ENCODE measurements around the gene FAM174B. TPM values are rescaled to one million over a fixed set of nuclear protein-coding genes. Genes with fewer than 3 reads are reported as not detected.

FAM174B gene
- total and polyA plus RNA-seq, 2 experiments from 2014 or later = 15.0 to 21.8 TPM

- Histone ChIP-seq H2AFZ (no peak overlapping the region), H3K4me3 (peak overlapping the region; percentile 63; the same call in 1 of the 2 replicates), H3K9me2 (ENCODE audit: insufficient read depth) (no peaks in the 10 kb centered on the region), H3K27me3 (ENCODE audit: insufficient read depth) (peaks cover 26% of the 10 kb centered on the region), H3K4me1 (ENCODE audit: insufficient read depth) (peaks cover 34% of the 10 kb centered on the region), H3K27ac (ENCODE audit: low read depth) (no peak overlapping the region), H3K36me3 (ENCODE audit: insufficient read depth) (no peaks in the 10 kb centered on the region), H3K79me2 (replicated peaks; ENCODE audit: insufficient read depth) (peaks cover 51% of the 10 kb centered on the region), H3F3A (replicated peaks; ENCODE audit: low read depth) (0 out of 2 replicates have a peak, but pooled peaks cover 6% of the 10 kb centered on the region), H3K4me2 (peak overlapping the region; percentile 78), H4K20me1 (replicated peaks; ENCODE audit: insufficient read depth) (no peaks in the 10 kb centered on the region)
- H3K4me3 Mint-ChIP-seq = peak overlapping the region; percentile 79
- DNase-seq (ENCODE audit: low spot score) = no peak
- peaks cover 38% of the 10 kb centered on the region for H3K4me1 Mint-ChIP-seq
- H3K27me3 Mint-ChIP-seq (ENCODE audit: insufficient read depth, low read depth, poor library complexity) = peaks cover 26% of the 10 kb centered on the region
- peaks cover 23% of the 10 kb centered on the region for H3K9me3 Mint-ChIP-seq
- H3K27ac Mint-ChIP-seq = no peak overlapping the region
- peaks cover 39% of the 10 kb centered on the region for H3K36me3 Mint-ChIP-seq (ENCODE audit: low read depth)
- TF ChIP-seq STAT1 (IDR thresholded peaks at IDR 0.05; ENCODE audit: unreplicated experiment) (no peak), ETS1 (IDR thresholded peaks at IDR 0.05) (no peak), NANOG (IDR thresholded peaks at IDR 0.05; ENCODE audit: borderline replicate concordance) (no peak), ZNF462 (CRISPR knock-in tag; IDR thresholded peaks at IDR 0.05) (no peak), POLR2AphosphoS5 (IDR thresholded peaks at IDR 0.05; ENCODE audit: low read depth) (no peak), ZNF114 (CRISPR knock-in tag; IDR thresholded peaks at IDR 0.05) (no peak), EZH2phosphoT487 (IDR thresholded peaks at IDR 0.05; ENCODE audit: unreplicated experiment) (no peak), EZH2 (IDR thresholded peaks at IDR 0.05; ENCODE audit: low read depth, unreplicated experiment) (no peak), JUNB (IDR thresholded peaks at IDR 0.05; ENCODE audit: unreplicated experiment) (no peak), REST (IDR thresholded peaks at IDR 0.05; ENCODE audit: unreplicated experiment) (no peak), ZNF331 (CRISPR knock-in tag; IDR thresholded peaks at IDR 0.05; ENCODE audit: low read depth) (no peak)
- ATAC-seq = peak; percentile 8; the same call in 2 of the 3 replicates
Observed at GRCh38 chr15:92653836-92654539, 1.6 kb downstream of the FAM174B start.

Data from GM23338 (cell line).